Frontal cortex (tissue), 4 donors: ENCODE measurements around the gene IFT81. TPM values are rescaled to one million over a fixed set of nuclear protein-coding genes. Genes with fewer than 3 reads are reported as not detected.

ENCODE experiments used
- DNase-seq, 2 donors: peaks; one replicate each; pipeline ENCODE4 v3.0.0; 2012; ENCODE audit warnings: low spot score in 2 of 2
- FAIRE-seq: peaks from 2 replicates; lab custom pipeline; 2012; peaks lifted over from hg19 to GRCh38; lab: Jason Lieb, UNC
- total RNA-seq: library from RNA; depleted of rRNA; stranded (reverse); fragments of >200 nt; gene quantifications from one replicate; pipeline ENCODE4 v1.2.3, GENCODE V29; 2014
- donor health status: control.
- donor health status: control.
- donor health status: control.

IFT81 gene
- total RNA-seq, 1 donor from 2014 or later = 118 TPM

GRCh38 chr12:110146986-110147385, 22.8 kb downstream of the IFT81 start:
- DNase-seq = no peak
- FAIRE-seq = no peak

- DNase-seq = no peak
- no peak for FAIRE-seq
These were observed 25.0 kb downstream of the IFT81 start for GRCh38 chr12:110149086-110149660.

- no peak for FAIRE-seq
- no peak for DNase-seq
These were observed 32.6 kb downstream of the IFT81 start for GRCh38 chr12:110156766-110157165.

GRCh38 chr12:110157539-110157938, 33.4 kb downstream of the IFT81 start:
- FAIRE-seq = no peak

GRCh38 chr12:110159671-110160245, 35.6 kb downstream of the IFT81 start:
- FAIRE-seq (no peak), DNase-seq (no peak)

More at GRCh38 chr12:110157539-110157938, 33.4 kb downstream of the IFT81 start:
- DNase-seq = no peak

- FAIRE-seq = no peak
- DNase-seq = no peak
These were observed 41.5 kb downstream of the IFT81 start for GRCh38 chr12:110165540-110166159.

GRCh38 chr12:110168732-110169455, 44.7 kb downstream of the IFT81 start:
- DNase-seq (no peak), FAIRE-seq (no peak)

GRCh38 chr12:110170535-110171185, 46.5 kb downstream of the IFT81 start:
- DNase-seq (peak in 1 of 2 donors; percentile 14), FAIRE-seq (no peak)

GRCh38 chr12:110171186-110171538, 47.0 kb downstream of the IFT81 start:
- no peak for DNase-seq
- FAIRE-seq = no peak

GRCh38 chr12:110171636-110172035, 47.5 kb downstream of the IFT81 start:
- FAIRE-seq (no peak), DNase-seq (peak in 1 of 2 donors; percentile 5)

GRCh38 chr12:110174373-110174996, 50.3 kb downstream of the IFT81 start:
- FAIRE-seq (no peak), DNase-seq (no peak)

GRCh38 chr12:110175201-110175600, 51.0 kb downstream of the IFT81 start:
- DNase-seq = no peak
- FAIRE-seq = no peak

- DNase-seq (no peak), FAIRE-seq (no peak)
These were observed 52.6 kb downstream of the IFT81 start for GRCh38 chr12:110176745-110177144.

- no peak for DNase-seq
- FAIRE-seq = no peak
These were observed 55.1 kb downstream of the IFT81 start for GRCh38 chr12:110179291-110179690.

- no peak for FAIRE-seq
- no peak for DNase-seq
These were observed 56.4 kb downstream of the IFT81 start for GRCh38 chr12:110180591-110181005.

- FAIRE-seq (no peak), DNase-seq (no peak)
These were observed 58.1 kb downstream of the IFT81 start for GRCh38 chr12:110182281-110182680.

GRCh38 chr12:110183386-110183785, 59.2 kb downstream of the IFT81 start:
- DNase-seq (peak in 1 of 2 donors; percentile 37), FAIRE-seq (no peak)

GRCh38 chr12:110185626-110186025, 61.5 kb downstream of the IFT81 start:
- FAIRE-seq (no peak), DNase-seq (no peak)

GRCh38 chr12:110186059-110186458, 61.9 kb downstream of the IFT81 start:
- FAIRE-seq = no peak
- no peak for DNase-seq

- FAIRE-seq (no peak), DNase-seq (no peak)
These were observed 69.0 kb downstream of the IFT81 start for GRCh38 chr12:110193196-110193595.
